ENCODE results near the gene SMOC2.
A peak's percentile ranks its signal among the peaks of the same experiment; 100 is the strongest.

SMOC2 gene

DNA sequence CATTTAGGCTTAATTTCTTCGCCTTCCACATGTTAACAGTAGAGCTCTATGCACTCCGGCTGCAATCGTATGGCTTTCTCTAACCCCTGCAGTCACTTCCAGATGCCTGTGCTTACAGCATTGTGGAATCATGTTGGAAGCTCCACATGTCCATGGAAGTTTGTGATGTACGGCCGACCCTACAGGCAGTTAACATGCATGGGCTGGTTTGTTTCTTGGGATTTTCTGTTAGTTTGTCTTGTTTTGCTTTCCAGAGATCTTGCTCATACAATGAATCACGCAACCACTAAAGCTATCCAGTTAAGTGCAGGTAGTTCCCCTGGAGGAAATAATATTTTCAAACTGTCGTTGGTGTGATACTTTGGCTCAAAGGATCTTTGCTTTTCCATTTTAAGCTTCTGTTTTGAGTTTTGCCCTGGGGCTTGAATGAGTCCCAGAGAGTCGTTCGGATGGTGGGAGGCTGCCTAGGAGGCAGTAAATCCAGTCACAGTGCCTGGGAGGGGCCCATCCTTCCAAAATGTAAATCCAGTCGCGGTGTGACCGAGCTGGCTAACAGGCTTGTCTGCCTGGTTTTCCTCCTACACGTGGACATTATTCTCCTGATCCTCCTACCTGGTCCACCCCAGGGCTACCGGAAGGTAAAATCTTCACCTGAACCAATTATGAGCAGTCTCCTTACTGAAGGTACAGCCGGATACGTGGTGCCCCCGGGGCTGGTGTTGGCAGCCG, 225.9 kb downstream of the SMOC2 start:
- no peak for DNase-seq

DNA sequence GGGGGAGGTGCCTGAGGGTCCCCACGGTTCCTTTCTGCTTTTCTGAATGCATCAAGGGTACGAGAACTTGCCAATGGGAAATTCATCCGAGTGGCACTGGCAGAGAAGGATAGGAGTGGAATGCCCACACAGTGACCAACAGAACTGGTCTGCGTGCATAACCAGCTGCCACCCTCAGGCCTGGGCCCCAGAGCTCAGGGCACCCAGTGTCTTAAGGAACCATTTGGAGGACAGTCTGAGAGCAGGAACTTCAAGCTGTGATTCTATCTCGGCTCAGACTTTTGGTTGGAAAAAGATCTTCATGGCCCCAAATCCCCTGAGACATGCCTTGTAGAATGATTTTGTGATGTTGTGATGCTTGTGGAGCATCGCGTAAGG, 226.4 kb downstream of the SMOC2 start:
- no peak for DNase-seq

DNA sequence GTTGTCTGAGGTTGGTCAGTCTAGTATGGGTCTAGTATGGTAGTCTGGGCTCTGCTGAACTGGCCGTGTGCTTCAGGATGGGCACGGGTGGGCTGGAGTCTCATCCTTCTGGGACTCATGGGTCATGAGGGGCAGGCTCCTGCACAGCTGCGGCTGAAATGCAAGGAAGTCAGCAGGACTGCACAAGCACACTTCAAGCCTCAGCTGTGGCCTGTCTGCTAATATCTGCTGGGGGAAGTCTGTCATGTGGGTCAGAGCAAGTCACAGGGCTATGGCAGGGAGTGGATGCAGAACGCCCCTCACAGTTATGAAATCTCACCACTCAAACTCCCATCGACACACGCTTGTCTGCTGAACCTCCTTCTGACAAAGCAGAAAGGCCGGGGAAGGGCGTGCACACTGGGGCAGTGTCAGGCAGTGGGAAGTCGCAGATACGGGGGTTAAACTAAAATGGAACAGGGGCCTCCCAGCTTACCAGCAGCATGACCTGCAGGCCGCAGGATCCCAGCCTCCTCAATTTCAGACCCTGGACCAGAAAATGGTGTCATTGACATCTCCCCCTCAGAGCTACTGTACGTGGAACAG, 229.5 kb downstream of the SMOC2 start:
- DNase-seq, result no peak

DNA sequence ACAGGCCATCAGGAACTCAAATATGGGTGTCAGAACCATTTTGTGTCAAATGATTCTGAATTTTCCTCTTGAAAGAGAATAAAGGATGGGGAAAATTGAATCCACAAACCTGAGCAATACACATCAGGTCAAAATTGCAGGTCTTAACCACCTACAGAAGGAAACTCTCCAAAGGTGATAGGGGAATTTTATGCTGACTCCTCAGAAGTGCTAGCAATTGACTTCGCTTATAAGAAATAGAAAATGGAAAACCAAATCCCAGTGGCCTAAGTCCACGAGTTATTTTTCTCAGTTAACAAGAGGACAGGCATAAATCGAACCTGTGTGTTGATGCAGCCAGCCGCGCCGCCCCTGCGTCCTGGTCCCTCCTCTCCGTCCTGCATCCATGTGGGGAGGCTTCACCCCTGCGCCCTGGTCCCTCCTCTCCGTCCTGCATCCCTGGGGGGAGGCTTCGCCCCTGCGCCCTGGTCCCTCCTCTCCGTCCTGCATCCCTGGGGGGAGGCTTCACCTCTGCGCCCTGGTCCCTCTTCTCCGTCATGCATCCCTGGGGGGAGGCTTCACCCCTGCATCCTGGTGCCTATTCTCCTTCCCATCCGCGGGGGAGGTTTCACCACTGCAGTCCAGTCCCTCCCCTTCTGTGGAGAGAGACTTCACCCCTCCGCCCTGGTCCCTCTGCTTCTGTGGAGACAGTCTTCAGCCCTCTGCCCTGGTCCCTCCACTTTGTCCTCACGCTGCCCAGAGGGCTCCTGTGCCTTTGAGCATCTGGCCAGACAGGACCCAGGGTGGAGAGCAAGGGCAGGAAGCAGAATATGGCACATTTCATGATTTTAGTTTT, 230.3 kb downstream of the SMOC2 start:
- DNase-seq, result no peak

DNA sequence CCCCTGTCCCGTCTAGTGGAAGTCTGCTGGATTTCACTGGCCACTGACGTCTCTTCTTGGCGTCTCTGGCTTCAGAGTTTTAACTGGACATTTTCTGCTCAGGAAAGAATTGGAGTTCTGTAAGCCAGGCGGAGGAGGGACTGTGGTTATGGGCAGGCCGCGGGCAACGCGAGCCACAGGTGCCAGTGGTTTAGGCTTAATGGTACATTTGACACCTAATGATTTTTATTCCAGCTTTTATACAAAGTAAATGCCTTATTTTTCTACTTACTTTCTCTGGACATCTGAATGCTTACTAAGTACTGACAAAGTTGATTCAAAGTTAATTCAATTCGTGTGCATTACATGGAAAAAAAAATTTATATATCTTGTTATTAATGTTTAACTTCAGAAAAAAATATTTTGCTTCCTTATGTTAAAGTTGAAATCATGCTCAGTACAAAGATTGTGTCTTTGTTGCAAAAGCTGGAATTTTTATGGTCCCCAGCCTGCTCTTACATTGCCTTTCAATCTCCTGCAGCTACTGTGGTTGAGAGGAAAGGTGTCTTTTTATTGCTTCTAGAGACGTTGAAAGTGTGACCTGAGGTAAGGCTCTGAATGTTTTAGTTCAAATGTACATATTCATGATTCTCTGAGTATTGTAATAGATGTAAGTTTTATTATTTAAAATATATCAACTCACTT, 231.0 kb downstream of the SMOC2 start:
- DNase-seq, result no peak

DNA sequence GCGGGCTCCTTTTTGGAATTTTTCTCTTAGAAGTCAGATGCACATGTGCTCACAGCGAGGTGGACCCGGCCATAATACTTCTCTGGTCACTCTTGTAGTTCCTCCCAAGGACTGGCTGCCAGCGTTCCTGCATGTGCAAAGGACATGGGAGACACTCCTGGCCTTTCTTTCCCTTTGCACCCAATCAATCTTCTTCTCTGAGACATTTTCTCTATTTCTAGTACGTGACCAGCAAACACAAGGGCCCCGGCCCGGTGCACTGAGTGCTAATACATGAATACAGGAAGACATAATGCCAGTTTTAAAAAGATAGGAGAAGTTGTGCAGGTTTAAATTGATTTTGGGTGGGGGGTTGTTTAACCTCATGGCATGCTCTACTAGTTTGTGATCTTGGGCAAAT, 233.6 kb downstream of the SMOC2 start:
- DNase-seq, result no peak

DNA sequence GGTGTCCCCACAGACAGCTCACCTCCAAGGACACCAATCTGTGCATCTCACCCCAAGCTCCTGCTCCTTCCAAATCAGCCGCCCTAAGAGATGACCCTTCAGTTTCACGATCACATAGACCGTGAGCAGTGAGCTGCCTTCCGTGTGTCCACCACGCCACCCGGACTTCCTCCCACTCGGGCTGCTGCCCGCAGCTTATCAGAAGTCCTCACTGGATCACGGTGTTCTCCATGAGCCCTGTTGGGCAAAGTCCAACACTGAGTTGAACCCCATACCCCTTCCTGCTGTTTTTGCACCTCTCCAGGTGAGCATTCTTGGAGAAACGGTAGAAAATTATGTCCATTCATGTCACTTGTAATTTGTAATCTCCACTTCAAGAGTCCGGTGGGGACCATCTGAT, 234.4 kb downstream of the SMOC2 start:
- no peak for DNase-seq

DNA sequence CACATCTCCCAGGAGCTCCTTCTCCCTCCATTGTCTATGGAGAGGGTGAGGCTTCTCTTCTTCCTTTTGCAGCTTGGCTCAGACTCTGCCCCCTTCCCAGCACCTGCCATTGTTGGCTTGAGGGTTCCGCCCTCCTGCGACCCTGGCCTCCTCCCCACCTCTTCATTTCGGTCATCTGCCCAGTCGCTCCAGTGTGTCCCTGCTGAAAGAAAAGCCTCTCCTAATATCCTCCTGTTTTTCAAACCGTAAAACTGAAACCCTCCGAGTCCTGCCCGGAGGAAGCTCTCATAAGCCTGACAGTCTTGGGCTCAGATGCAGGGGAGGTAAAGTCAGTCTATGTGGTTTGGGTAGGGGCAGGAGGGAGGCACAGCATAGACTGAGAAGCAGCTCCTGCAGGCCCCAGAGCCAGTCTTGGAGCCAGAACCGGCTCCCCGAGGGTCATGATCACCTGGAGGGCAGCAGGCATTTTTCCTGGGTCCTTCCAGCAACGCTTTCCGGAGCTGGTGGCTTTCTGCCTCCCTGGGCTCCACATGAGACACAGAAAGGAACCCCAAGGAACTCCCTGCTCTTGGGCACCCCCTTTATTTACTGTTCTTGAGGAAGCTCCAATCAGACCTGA, 235.1 kb downstream of the SMOC2 start:
- DNase-seq, result no peak

DNA sequence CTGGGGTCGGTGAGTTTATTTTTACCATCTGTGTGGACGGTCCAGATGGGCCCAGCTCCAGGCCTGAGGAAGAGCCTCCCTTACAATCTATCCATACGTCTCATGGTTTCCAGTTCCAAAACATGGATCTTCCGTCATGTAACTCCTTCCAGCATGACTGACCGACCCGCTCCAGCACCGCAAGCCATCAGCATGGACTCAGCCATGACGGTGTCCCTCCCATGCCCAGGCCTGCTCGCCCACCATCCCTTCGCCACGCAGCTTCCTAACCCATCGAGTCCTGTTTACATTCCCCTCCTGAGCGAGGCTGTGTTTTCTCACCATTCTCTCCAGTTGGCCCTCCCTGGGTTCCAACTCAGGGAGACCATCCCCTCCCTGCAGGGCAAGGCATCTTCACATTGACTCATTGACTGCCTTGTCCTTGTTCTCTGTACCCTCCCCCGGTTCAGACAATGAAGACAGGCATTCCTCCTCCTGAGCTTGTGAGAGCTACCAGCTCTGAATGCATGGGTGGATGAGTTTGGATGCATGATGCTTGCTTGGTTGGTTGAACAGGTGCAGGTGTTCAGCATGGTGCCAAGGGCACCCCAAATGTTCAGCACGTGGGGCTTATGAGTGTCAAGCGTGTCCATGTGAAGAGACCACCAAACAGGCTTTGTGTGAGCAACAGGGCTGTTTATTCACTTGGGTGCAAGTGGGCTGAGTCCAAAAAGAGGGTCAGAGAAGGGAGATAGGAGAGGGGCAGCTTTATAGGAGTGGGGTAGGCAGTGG, 235.8 kb downstream of the SMOC2 start:
- no peak for DNase-seq

DNA sequence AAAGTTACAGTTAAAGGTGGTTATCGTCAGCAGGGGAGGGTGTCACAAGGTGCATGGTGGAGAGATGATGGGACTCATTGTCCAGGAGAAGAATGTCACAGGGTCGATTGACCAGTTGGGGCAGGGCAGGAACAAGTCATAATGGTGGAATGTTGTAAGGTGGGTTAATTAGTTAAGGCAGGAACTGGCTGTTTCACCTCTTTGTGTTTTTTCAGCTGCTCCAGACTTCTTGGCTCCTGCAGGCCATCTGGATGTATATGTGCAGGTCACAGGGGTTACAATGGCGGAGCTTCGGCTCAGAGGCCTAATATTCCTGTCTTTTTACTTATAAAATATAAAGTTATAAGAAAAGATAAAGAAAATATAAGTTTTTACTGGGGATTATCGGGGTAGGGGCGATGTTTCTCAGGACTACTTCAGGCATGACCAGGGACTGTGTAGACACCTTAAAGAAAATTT, 236.4 kb downstream of the SMOC2 start:
- peak; percentile 14 for DNase-seq

DNA sequence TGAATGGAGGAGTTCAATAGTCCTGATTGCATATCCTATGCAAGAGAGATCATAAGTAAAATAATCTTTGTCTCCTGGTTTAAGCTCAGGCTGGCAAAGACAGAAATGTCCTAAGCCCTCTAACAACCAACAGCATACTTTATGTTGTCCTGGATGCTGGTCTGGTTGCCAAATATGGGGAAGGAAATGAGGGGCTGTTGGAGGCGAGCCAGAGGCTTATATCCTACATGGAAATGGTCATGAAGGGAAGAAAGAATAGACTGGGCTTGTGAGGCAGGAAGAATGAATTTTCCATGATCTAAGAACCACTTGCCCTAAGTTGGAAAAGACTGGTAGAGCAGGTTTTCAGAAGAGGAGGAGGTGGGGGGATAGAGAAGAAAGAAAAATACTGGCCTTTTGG, 237.1 kb downstream of the SMOC2 start:
- no peak for DNase-seq

DNA sequence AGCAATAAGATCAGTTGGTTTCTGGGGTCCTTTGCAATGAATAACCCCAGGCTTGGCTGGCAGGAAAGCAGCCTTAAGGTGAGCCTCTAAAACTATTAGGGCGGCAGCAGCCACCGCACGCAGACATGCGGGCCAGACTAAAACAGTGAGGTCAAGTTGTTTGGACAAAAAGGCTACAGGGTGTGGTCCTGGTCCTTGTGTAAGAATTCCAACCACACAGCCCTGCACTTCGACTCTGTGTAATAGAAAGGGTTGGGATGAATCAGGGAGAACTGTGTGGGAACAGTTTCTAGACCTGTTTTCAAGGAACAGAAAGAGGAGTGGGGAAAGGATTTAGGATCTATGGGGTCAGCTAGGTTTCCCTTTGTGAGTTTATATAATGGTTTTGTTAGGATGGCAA, 237.6 kb downstream of the SMOC2 start:
- DNase-seq, result no peak

DNA sequence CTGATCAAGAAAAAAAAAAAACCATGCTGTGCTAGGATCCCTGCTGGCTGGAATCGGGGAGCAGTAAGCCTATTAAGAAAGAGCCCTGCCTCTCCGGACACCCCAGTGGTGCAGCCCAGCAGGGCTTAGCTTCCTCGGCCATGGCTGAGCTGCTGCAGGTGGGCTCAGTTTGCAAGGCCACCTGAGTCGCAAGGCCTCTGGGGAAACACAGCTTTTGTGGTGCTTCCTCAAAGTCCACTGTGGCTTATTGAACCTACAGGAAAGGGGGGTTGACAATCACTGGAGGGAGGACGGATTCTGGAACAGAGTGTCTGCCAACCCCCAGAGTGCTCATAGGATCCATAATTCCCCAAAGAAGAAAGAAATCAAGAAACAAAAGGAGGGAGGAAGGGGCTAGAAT, 240.8 kb downstream of the SMOC2 start:
- no peak for DNase-seq

DNA sequence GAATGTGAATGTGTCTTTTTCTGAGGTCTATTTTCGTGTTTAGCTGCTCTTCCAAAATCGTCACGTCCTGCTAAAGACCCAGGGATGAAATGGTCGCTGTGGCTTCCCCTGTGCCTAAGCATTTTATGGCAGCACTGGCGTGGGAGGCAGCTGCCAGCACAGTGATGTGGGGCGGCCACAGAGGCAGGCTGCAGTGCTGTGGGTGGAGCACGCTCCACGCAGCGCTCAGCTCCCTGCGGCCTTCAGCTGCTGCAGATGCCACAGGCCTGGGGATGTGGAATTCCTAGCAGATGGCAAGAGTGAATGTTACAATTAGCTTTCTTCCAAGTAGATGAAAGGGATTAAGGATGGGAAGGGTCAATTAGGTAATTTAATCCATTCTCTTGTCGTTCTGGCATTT, 242.6 kb downstream of the SMOC2 start:
- no peak for DNase-seq

DNA sequence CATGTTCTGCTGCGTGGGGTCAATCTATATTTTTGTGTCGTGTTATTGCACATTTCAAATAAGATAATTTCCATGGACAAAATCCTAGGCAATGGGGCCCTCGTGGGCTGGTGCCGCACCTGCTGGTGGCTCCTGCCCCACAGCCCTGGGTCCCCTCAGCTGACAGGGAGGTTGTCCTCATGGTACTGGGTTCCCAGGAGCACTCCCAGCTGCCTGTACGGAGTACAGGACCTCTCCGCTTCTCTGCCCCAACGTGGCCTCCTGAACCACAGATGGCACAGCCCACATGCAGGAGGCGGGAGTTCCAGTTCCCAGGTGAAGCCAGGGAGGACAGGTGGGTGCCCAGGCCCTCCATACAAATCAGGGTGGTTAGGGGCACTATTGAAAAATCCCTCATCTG, 243.5 kb downstream of the SMOC2 start:
- no peak for DNase-seq

DNA sequence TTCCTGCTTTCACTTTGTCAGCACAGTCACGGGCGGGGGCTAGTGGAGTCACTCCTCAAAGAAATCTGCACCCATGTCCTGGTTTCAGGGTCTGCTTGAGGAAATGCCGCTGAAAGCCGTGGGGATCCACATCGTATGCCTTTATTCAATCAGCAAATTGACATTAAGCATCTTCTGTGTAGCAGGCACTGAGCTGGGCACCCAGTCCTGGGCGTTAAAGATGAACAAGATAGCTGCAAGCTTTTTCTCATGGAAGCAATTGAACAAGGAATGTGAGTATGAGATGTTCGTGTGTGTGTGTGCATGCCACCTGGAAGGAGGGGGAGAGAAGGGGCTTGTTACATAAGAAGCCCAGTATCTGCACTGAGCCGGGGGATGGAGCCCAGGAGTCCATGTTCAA, 243.9 kb downstream of the SMOC2 start:
- DNase-seq, result no peak

DNA sequence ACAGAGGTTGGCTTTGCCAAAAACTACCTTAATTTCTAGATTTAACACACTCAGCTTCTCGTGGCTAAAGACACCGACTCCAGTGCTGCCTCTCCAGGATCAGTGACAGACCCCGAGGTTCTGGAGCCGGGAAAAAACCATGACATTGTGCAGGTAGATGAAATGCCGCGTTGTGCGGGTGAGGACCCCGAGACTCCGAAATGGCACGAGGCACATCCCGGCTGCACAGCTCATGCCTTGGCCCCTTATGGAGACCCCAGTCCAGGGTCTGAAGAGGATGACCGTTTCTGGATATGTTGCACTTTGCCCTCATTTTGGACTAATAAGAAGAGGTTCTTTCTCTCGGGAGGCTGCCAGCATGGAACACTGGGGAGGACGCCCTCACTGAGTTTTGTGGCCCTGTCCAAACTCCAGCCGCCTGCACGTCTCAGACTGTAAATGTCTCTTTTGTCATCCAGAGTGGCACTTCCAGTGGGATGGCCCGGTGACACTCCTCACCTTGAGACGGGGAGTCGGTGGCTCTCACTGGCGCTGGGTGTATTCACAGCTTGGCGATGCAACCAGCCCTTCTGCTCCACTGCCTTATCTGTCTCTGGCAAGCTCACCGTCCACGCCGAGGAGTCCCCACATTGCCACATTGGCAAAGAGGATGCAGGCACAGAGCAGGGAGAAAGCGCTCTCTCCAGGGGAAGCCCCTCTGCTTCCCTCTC, 245.2 kb downstream of the SMOC2 start:
- no peak for DNase-seq

DNA sequence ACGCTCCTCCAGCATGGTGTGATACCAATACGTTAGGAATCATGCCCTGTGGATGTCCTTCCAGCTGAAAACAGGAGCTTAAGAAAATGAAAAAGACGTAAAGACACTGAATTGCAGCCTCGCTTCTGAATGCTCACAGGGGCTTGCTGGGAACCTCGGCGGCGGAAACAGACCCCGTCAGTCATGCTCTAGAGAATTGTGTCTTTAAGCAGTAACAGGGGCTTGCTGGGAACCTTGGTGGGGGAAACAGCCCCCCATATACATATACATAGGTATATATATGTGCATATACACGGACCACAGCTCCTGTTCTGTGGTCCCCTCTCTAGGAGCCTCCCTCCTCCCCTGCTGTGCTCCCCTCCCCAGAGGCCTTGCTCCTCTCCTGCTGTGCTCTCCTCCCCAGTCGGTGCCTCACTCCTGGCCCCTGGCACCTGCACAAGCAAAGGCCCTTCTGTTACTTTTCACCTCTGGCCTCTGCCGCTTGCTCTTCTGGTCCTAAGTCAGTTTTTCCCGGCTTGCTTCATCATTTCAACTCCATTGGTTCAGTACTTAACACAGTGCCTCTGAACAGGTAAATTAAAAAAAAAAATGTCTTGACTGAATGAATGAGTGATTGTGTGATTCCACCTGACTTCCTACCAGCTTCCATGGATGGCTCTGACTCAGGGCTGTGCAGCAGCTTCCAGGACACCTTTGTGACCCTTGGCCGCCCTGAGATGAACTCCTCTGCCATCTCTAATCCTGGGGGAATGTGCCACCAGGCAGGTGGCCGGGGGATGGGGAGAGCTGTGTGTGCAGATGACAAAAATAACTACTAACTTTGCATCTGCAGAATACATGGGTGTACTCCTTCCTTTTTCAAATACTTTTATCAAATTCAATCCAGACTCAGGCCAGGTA, 246.1 kb downstream of the SMOC2 start:
- DNase-seq, result no peak

DNA sequence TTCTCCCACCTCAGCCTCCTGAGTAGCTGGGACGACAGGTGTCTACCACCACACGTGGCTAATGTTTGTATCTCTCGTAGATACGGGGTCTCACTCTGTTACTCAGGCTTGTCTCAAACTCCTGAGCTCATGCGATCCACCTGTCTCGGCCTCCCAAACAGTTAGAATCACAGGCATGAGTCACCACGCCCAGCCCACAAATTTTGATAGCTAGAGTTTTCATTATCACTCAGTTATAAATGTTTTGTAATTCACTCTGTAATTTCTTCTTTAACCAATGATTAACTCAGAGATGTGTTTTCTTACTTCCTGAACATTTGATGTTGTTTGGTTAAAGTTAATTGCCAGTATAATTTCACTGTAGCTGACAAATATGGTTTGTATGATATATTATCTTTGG, 249.3 kb downstream of the SMOC2 start:
- DNase-seq, result no peak

DNA sequence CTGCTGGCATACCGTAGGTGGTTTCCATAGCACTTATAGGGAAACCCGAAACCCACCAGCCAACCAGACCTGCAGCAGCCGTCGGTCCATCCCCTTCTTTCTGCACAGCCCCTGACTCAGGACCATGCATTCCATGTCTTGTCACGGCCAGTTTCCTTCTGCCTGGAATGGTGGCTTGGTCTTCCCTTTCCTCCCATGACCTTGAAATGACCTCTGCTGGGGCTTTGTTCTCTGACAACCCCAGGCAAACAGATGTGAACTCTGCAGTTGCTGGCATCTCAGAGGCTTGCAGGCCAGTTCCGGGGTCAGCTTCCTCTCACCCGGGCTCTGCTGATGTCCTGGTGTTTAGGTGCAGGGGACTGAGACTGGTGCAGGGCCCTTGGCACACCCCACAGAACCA, 250.8 kb downstream of the SMOC2 start:
- DNase-seq, result no peak

All from NCI-H2171 treated with DMSO at 0.1 percent for 48 hours (cell line).